SK-N-SH (cell line): ENCODE data around the gene PLG.
"Not testable (repeated sequence)": the region's sequence is repeated elsewhere in the genome, so short reads cannot be mapped to it uniquely, and the experiment has no call there.

Experiments
- ELF1 ChIP-seq: IDR thresholded peaks from 2 replicates; pipeline ENCODE4 v1.4.0; 2012
- POLR2AphosphoS5 ChIP-seq: IDR thresholded peaks from 2 replicates; pipeline ENCODE4 v1.6.1; 2012; ENCODE audit warnings: low read depth, low read length
- SIN3A ChIP-seq: IDR thresholded peaks from 2 replicates; pipeline ENCODE4 v1.6.1; 2012; ENCODE audit warnings: low read depth, mild to moderate bottlenecking, low read length, moderate library complexity, borderline replicate concordance
- SMC3 ChIP-seq: IDR thresholded peaks from 2 replicates; pipeline ENCODE4 v1.6.1; 2012; ENCODE audit warnings: low read depth, low read length, improper control_type of control experiment
- TAF1 ChIP-seq: IDR thresholded peaks from 2 replicates; pipeline ENCODE4 v1.6.1; 2012; ENCODE audit warnings: low read depth, mild to moderate bottlenecking, low read length, moderate library complexity, borderline replicate concordance
- TF ChIP-seq, protein P1 (sequence below): IDR thresholded peaks from 2 replicates; pipeline ENCODE4 v1.4.0; 2012; ENCODE audit warnings: low read depth, borderline replicate concordance
- TF ChIP-seq, protein P2 (sequence below): fragments of 200-600 bp; sonication (generic); IDR thresholded peaks from 2 replicates; pipeline ENCODE4 v1.6.1; 2017; ENCODE audit warnings: antibody characterized with exemption, mild to moderate bottlenecking, moderate library complexity
- TF ChIP-seq, protein P3 (sequence below): IDR thresholded peaks from 2 replicates; pipeline ENCODE4 v1.6.1; 2012; ENCODE audit warnings: mild to moderate bottlenecking, low read depth, low read length, moderate library complexity
- TF ChIP-seq, protein P4 (sequence below): IDR thresholded peaks from 2 replicates; pipeline ENCODE4 v1.4.0; 2012; ENCODE audit warnings: low read depth, borderline replicate concordance
- TF ChIP-seq, protein P5 (sequence below): IDR thresholded peaks from 2 replicates; pipeline ENCODE4 v1.4.0; 2012; ENCODE audit warnings: low read depth
- TF ChIP-seq, protein P6 (sequence below): fragments of 150-350 bp; IDR thresholded peaks from 2 replicates; pipeline ENCODE4 v1.6.1; 2017; ENCODE audit warnings: antibody characterized with exemption, low read length, low read depth, borderline replicate concordance

DNA sequence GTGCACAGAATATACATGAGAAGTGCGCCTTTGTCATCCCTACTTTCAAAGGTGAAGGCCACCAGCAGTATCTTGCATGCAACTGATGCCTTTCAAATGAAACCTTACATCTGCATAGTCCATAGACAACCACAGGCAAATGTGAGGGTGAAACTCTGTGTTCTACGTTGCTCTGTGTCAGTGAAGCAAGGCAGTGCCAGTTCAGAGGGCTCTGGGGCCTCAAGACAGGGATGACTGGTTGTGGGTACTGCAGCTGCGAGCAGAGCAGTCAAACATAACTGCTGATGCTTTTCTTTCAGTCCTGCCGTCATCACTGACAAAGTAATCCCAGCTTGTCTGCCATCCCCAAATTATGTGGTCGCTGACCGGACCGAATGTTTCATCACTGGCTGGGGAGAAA is 39.0 kb downstream of the PLG start:
- TF ChIP-seq SMC3, TAF1, SIN3A, ELF1, POLR2AphosphoS5: not testable (repeated sequence)
- TF ChIP-seq, protein P1, sequence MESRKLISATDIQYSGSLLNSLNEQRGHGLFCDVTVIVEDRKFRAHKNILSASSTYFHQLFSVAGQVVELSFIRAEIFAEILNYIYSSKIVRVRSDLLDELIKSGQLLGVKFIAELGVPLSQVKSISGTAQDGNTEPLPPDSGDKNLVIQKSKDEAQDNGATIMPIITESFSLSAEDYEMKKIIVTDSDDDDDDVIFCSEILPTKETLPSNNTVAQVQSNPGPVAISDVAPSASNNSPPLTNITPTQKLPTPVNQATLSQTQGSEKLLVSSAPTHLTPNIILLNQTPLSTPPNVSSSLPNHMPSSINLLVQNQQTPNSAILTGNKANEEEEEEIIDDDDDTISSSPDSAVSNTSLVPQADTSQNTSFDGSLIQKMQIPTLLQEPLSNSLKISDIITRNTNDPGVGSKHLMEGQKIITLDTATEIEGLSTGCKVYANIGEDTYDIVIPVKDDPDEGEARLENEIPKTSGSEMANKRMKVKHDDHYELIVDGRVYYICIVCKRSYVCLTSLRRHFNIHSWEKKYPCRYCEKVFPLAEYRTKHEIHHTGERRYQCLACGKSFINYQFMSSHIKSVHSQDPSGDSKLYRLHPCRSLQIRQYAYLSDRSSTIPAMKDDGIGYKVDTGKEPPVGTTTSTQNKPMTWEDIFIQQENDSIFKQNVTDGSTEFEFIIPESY = not testable (repeated sequence)
- TF ChIP-seq, protein P2, sequence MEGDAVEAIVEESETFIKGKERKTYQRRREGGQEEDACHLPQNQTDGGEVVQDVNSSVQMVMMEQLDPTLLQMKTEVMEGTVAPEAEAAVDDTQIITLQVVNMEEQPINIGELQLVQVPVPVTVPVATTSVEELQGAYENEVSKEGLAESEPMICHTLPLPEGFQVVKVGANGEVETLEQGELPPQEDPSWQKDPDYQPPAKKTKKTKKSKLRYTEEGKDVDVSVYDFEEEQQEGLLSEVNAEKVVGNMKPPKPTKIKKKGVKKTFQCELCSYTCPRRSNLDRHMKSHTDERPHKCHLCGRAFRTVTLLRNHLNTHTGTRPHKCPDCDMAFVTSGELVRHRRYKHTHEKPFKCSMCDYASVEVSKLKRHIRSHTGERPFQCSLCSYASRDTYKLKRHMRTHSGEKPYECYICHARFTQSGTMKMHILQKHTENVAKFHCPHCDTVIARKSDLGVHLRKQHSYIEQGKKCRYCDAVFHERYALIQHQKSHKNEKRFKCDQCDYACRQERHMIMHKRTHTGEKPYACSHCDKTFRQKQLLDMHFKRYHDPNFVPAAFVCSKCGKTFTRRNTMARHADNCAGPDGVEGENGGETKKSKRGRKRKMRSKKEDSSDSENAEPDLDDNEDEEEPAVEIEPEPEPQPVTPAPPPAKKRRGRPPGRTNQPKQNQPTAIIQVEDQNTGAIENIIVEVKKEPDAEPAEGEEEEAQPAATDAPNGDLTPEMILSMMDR = not testable (repeated sequence)
- TF ChIP-seq, protein P3, sequence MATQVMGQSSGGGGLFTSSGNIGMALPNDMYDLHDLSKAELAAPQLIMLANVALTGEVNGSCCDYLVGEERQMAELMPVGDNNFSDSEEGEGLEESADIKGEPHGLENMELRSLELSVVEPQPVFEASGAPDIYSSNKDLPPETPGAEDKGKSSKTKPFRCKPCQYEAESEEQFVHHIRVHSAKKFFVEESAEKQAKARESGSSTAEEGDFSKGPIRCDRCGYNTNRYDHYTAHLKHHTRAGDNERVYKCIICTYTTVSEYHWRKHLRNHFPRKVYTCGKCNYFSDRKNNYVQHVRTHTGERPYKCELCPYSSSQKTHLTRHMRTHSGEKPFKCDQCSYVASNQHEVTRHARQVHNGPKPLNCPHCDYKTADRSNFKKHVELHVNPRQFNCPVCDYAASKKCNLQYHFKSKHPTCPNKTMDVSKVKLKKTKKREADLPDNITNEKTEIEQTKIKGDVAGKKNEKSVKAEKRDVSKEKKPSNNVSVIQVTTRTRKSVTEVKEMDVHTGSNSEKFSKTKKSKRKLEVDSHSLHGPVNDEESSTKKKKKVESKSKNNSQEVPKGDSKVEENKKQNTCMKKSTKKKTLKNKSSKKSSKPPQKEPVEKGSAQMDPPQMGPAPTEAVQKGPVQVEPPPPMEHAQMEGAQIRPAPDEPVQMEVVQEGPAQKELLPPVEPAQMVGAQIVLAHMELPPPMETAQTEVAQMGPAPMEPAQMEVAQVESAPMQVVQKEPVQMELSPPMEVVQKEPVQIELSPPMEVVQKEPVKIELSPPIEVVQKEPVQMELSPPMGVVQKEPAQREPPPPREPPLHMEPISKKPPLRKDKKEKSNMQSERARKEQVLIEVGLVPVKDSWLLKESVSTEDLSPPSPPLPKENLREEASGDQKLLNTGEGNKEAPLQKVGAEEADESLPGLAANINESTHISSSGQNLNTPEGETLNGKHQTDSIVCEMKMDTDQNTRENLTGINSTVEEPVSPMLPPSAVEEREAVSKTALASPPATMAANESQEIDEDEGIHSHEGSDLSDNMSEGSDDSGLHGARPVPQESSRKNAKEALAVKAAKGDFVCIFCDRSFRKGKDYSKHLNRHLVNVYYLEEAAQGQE = not testable (repeated sequence)
- TF ChIP-seq, protein P4, sequence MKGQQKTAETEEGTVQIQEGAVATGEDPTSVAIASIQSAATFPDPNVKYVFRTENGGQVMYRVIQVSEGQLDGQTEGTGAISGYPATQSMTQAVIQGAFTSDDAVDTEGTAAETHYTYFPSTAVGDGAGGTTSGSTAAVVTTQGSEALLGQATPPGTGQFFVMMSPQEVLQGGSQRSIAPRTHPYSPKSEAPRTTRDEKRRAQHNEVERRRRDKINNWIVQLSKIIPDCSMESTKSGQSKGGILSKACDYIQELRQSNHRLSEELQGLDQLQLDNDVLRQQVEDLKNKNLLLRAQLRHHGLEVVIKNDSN = not testable (repeated sequence)
- TF ChIP-seq, protein P5, sequence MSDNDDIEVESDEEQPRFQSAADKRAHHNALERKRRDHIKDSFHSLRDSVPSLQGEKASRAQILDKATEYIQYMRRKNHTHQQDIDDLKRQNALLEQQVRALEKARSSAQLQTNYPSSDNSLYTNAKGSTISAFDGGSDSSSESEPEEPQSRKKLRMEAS = not testable (repeated sequence)
- TF ChIP-seq, protein P6, sequence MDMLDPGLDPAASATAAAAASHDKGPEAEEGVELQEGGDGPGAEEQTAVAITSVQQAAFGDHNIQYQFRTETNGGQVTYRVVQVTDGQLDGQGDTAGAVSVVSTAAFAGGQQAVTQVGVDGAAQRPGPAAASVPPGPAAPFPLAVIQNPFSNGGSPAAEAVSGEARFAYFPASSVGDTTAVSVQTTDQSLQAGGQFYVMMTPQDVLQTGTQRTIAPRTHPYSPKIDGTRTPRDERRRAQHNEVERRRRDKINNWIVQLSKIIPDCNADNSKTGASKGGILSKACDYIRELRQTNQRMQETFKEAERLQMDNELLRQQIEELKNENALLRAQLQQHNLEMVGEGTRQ = not testable (repeated sequence)
